ENCODE data around the gene DNAJB9. TPM values are rescaled to one million over a fixed set of nuclear protein-coding genes. Genes with fewer than 3 reads are reported as not detected.

The DNAJB9 gene
- 12.5 TPM for total RNA-seq
- 10 to 100 TPM; 14.7 to 22.6 (median 16.4) TPM for polyA plus RNA-seq (ENCODE audit: insufficient read depth in 1 of 8, insufficient read length in 8 of 8, low replicate concordance in 1 of 8)
- long read RNA-seq, donor 1, transcript DNAJB9-201 (3 exons, 2,715 nt) = major isoform, 6 of 6 reads
- long read RNA-seq, donor 1, partial matches to known transcripts = 0 of 6 reads
- long read RNA-seq, donor 1, other reads (novel, unspliced or antisense) = 0 of 6 reads
- long read RNA-seq, donor 2, partial matches to known transcripts = 0 of 1 reads
- long read RNA-seq, donor 2, other reads (novel, unspliced or antisense) = 0 of 1 reads
- long read RNA-seq, donor 3, transcript DNAJB9-201 (3 exons, 2,715 nt) = major isoform, 9 of 9 reads
- long read RNA-seq, donor 3, partial matches to known transcripts = 0 of 9 reads
- long read RNA-seq, donor 3, other reads (novel, unspliced or antisense) = 0 of 9 reads
- long read RNA-seq, donor 4, partial matches to known transcripts = 0 of 3 reads
- long read RNA-seq, donor 4, other reads (novel, unspliced or antisense) = 0 of 3 reads
- long read RNA-seq, donor 5, transcript DNAJB9-201 (3 exons, 2,715 nt) = major isoform, 17 of 19 reads
- long read RNA-seq, donor 5, partial matches to known transcripts = 0 of 19 reads
- long read RNA-seq, donor 5, other reads (novel, unspliced or antisense) = 0 of 19 reads
- long read RNA-seq, donor 6, transcript DNAJB9-201 (3 exons, 2,715 nt) = major isoform, 12 of 54 reads
- long read RNA-seq, donor 6, partial matches to known transcripts = 42 of 54 reads
- long read RNA-seq, donor 6, other reads (novel, unspliced or antisense) = 0 of 54 reads
- long read RNA-seq, donor 7, transcript DNAJB9-201 (3 exons, 2,715 nt) = major isoform, 11 of 47 reads
- long read RNA-seq, donor 7, partial matches to known transcripts = 35 of 47 reads
- long read RNA-seq, donor 7, other reads (novel, unspliced or antisense) = 0 of 47 reads
- long read RNA-seq, donor 8, transcript DNAJB9-201 (3 exons, 2,715 nt) = major isoform, 9 of 9 reads
- long read RNA-seq, donor 8, partial matches to known transcripts = 0 of 9 reads
- long read RNA-seq, donor 8, other reads (novel, unspliced or antisense) = 0 of 9 reads
- long read RNA-seq, donor 9, transcript DNAJB9-201 (3 exons, 2,715 nt) = major isoform, 11 of 11 reads
- long read RNA-seq, donor 9, partial matches to known transcripts = 0 of 11 reads
- long read RNA-seq, donor 9, other reads (novel, unspliced or antisense) = 0 of 11 reads
- long read RNA-seq, donor 10, transcript DNAJB9-201 (3 exons, 2,715 nt) = major isoform, 12 of 12 reads
- long read RNA-seq, donor 10, partial matches to known transcripts = 0 of 12 reads
- long read RNA-seq, donor 10, other reads (novel, unspliced or antisense) = 0 of 12 reads
- long read RNA-seq, donor 11, transcript DNAJB9-201 (3 exons, 2,715 nt) = major isoform, 9 of 55 reads
- long read RNA-seq, donor 11, partial matches to known transcripts = 44 of 55 reads
- long read RNA-seq, donor 11, other reads (novel, unspliced or antisense) = 0 of 55 reads

DNA sequence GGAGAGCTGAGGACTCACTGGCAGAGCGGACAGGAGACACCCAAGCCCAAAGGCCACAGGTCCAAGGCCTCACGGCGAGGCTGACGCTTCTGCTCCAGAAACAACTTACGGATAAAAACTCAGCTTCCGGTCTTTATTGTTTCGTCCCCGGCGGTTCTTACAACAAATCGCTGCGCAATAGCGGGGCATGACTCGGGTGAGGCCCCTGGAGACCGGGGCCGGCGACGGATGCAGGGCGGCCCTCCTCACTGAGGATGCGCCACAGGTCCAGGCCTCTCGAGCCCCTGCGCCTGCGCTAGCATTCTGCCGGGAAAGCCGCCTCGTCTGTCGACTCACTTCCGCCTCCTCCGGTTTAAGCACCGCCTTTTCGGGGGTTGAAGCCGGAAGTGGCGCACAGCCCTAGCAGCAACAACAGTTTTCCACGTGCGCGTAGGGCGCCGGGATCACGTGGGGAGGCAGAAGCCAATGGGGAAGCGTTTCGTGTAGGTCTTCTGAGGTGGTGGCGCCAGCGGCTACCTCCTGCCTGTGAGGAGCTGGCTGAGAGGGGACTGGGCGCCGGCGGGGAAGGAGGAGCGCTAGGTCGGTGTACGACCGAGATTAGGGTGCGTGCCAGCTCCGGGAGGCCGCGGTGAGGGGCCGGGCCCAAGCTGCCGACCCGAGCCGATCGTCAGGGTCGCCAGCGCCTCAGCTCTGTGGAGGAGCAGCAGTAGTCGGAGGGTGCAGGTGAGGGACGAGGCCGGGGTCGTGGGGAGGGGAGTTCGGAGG is at the start of gene DNAJB9, which contains the start of gene THAP5:
Gene DNAJB9 (plus strand): TSS at position 494 of the 765 bp plus-strand sequence. CDS start 1,853 bp downstream, outside the sequence.
Gene THAP5 (minus strand): TSS at position 326 of the 765 bp plus-strand sequence. CDS start 137 bp downstream, at position 189.
- Histone ChIP-seq H3K4me1 (ENCODE audit: control insufficient read depth, insufficient read depth, low read length) (no peaks in the 10 kb centered on the region), H3K4me3 (ENCODE audit: low read length) (peak within 1 kb of the TSS; percentile 91), H3K36me3 (ENCODE audit: control insufficient read depth, insufficient read depth, low read length) (peaks cover 5% of the 10 kb centered on the region), H3K27ac (ENCODE audit: low read length) (peak within 1 kb of the TSS; percentile 97), H3K9me3 (replicated peaks; ENCODE audit: control insufficient read depth, low read depth, low read length) (peaks cover 3% of the 10 kb centered on the region), H3K27me3 (ENCODE audit: control insufficient read depth, insufficient read depth, low read length) (no peaks in the 10 kb centered on the region)
- peak; percentile 100 for DNase-seq
- under 1% methylated on average over 65 of the region's 65 CpGs for WGBS (ENCODE audit: insufficient coverage)

- Histone ChIP-seq H3K36me3 (ENCODE audit: control insufficient read depth, insufficient read depth, low read length) (peaks cover 4% of the 10 kb centered on the region), H3K27ac (ENCODE audit: low read length) (no peak overlapping the region), H3K9me3 (replicated peaks; ENCODE audit: control insufficient read depth, low read depth, low read length) (peaks cover 3% of the 10 kb centered on the region), H3K27me3 (ENCODE audit: control insufficient read depth, insufficient read depth, low read length) (no peaks in the 10 kb centered on the region), H3K4me1 (ENCODE audit: control insufficient read depth, insufficient read depth, low read length) (peaks cover 7% of the 10 kb centered on the region), H3K4me3 (ENCODE audit: low read length) (no peak overlapping the region)
- WGBS (ENCODE audit: insufficient coverage) = 100% methylated on average over 2 of the region's 2 CpGs
- no peak for DNase-seq
Observed at GRCh38 chr7:108522780-108523179, 46.9 kb upstream of the DNAJB9 start.

- DNase-seq = no peak
- Histone ChIP-seq H3K27ac (ENCODE audit: low read length) (peak overlapping the region; percentile 98), H3K36me3 (ENCODE audit: control insufficient read depth, insufficient read depth, low read length) (no peaks in the 10 kb centered on the region), H3K4me1 (ENCODE audit: control insufficient read depth, insufficient read depth, low read length) (peaks cover 7% of the 10 kb centered on the region), H3K9me3 (replicated peaks; ENCODE audit: control insufficient read depth, low read depth, low read length) (no peaks in the 10 kb centered on the region), H3K4me3 (ENCODE audit: low read length) (peak overlapping the region; percentile 75), H3K27me3 (ENCODE audit: control insufficient read depth, insufficient read depth, low read length) (no peaks in the 10 kb centered on the region)
- WGBS (ENCODE audit: insufficient coverage) = 0% methylated on average over 20 of the region's 22 CpGs
Observed at GRCh38 chr7:108525327-108525984, 44.2 kb upstream of the DNAJB9 start.

DNA sequence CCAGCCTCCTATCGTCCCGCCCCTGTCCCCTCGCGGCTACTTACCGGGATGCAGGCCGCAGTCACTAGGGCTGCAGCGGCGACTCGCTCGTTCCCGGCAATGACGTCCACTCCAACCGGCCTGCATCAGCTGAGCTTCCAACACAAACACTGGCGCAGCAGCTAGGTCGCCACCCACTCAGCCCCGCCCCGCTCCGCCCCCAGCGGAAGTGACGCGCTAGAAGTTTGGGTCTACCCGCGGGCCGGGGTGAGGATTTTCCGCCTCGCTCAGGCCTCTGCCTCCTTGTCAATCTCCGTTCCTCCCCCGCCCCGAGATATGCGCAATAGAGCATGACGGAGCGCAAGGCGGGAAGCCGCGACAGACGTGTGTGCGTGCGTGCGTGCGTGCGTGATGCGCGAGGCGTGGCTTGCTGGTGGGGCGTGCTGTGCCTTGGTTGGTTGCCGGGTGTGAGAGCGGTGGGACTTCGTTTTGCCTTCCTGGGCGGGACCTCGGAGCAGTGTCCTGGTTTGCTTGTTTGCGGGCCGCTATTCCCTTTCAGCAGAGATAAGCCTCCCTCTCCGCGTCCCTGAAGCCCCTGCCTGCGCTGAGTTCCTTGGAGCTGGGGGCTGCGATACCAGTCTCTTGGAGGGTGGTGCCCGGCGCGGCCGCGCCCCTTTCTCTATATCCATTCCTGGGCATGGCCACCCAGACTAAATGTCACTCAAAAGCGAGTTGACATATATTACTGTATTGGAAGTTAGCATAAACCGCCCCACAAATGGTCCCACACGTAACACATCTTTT is 43.5 kb upstream of the DNAJB9 start, which contains the start of gene PNPLA8:
Gene PNPLA8 (minus strand): TSS at position 151 of the 783 bp plus-strand sequence. CDS start 10,644 bp downstream, outside the sequence.
- Histone ChIP-seq H3K4me3 (ENCODE audit: low read length) (peak within 1 kb of the TSS; percentile 75), H3K9me3 (replicated peaks; ENCODE audit: control insufficient read depth, low read depth, low read length) (no peaks in the 10 kb centered on the region), H3K4me1 (ENCODE audit: control insufficient read depth, insufficient read depth, low read length) (peaks cover 7% of the 10 kb centered on the region), H3K27ac (ENCODE audit: low read length) (peak within 1 kb of the TSS; percentile 98), H3K36me3 (ENCODE audit: control insufficient read depth, insufficient read depth, low read length) (no peaks in the 10 kb centered on the region), H3K27me3 (ENCODE audit: control insufficient read depth, insufficient read depth, low read length) (no peaks in the 10 kb centered on the region)
- whole genome bisulfite sequencing (ENCODE audit: insufficient coverage) = 0% methylated on average over 49 of the region's 64 CpGs
- peak; percentile 100 for DNase-seq

DNA sequence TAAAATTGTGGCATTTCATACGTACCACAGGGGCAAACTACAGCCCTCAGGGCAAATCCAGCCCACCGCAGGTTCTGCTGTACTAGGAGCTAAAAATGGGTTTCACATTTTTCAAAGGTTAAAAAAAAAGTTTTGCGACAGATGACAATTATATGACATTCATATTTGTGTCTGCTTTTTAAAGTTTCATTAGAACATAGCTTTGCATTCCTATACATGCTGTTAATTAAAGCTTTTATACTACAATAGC is 43.0 kb upstream of the DNAJB9 start:
- H3K27me3 ChIP-seq (ENCODE audit: control insufficient read depth, insufficient read depth, low read length) = no peaks in the 10 kb centered on the region
- peaks cover 7% of the 10 kb centered on the region for H3K4me1 ChIP-seq (ENCODE audit: control insufficient read depth, insufficient read depth, low read length)
- peak overlapping the region; percentile 98 for H3K27ac ChIP-seq (ENCODE audit: low read length)
- no peaks in the 10 kb centered on the region for H3K9me3 ChIP-seq (replicated peaks; ENCODE audit: control insufficient read depth, low read depth, low read length)
- no peak for DNase-seq
- peak overlapping the region; percentile 75 for H3K4me3 ChIP-seq (ENCODE audit: low read length)
- no CpG with 5 or more reads among the region's 3 CpGs for WGBS (ENCODE audit: insufficient coverage)
- no peaks in the 10 kb centered on the region for H3K36me3 ChIP-seq (ENCODE audit: control insufficient read depth, insufficient read depth, low read length)

DNA sequence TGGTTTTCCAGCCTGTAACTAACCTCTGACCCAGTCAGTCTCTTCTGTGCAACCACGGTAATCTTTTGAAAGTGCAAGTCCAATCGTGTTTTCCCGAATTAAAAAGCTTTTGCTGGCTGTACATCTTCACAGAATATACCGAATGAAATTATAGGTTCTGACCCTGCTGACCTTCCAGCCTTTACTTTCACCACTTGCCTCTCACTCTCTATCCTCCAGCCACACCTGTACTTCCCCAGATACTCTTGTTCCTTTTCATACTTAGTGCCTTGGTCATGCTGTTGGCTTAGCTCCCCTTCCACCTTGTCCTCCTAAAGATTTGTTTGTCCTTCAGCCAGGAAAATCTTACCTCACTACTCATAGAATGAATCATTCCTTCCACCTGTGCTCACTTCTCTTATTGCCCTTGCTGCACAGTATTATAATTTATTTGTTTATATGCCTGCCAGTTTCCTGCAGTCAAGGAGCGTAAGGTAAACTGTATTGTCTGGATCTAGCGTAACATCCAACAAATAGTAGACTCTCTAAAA is 41.4 kb upstream of the DNAJB9 start:
- no peaks in the 10 kb centered on the region for H3K27me3 ChIP-seq (ENCODE audit: control insufficient read depth, insufficient read depth, low read length)
- H3K4me1 ChIP-seq (ENCODE audit: control insufficient read depth, insufficient read depth, low read length) = peaks cover 7% of the 10 kb centered on the region
- no peak overlapping the region for H3K4me3 ChIP-seq (ENCODE audit: low read length)
- no peaks in the 10 kb centered on the region for H3K36me3 ChIP-seq (ENCODE audit: control insufficient read depth, insufficient read depth, low read length)
- H3K27ac ChIP-seq (ENCODE audit: low read length) = no peak overlapping the region
- H3K9me3 ChIP-seq (replicated peaks; ENCODE audit: control insufficient read depth, low read depth, low read length) = no peaks in the 10 kb centered on the region
- 90% methylated on average over 4 of the region's 6 CpGs for WGBS (ENCODE audit: insufficient coverage)
- no peak for DNase-seq

GRCh38 chr7:108529341-108529740 is 40.3 kb upstream of the DNAJB9 start:
- Histone ChIP-seq H3K27ac (ENCODE audit: low read length) (no peak overlapping the region), H3K4me3 (ENCODE audit: low read length) (no peak overlapping the region), H3K27me3 (ENCODE audit: control insufficient read depth, insufficient read depth, low read length) (no peaks in the 10 kb centered on the region), H3K9me3 (replicated peaks; ENCODE audit: control insufficient read depth, low read depth, low read length) (no peaks in the 10 kb centered on the region), H3K36me3 (ENCODE audit: control insufficient read depth, insufficient read depth, low read length) (no peaks in the 10 kb centered on the region), H3K4me1 (ENCODE audit: control insufficient read depth, insufficient read depth, low read length) (peaks cover 4% of the 10 kb centered on the region)
- WGBS (ENCODE audit: insufficient coverage) = 81% methylated on average over 3 of the region's 3 CpGs
- no peak for DNase-seq

DNA sequence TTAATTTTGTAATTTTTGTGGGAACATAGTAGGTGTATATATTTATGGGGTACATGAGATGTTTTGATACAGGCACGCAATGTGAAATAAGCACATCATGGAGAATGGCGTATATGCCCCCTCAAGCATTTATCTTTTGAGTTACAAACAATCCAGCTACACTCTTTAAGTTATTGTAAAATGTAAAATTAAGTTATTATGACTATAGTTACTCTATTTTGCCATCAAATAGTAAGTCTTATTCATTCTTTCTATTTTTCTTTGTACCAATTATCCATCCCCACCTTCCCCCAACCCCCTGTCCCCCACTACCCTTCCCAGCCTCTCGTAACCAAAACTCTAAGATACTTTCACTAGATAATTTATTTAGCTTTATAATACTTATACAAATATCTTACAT is 36.0 kb upstream of the DNAJB9 start:
- DNase-seq = no peak

More for the DNA sequence above, 36.0 kb upstream of the DNAJB9 start:
- Histone ChIP-seq H3K4me3 (ENCODE audit: low read length) (no peak overlapping the region), H3K27ac (ENCODE audit: low read length) (no peak overlapping the region), H3K4me1 (ENCODE audit: control insufficient read depth, insufficient read depth, low read length) (no peaks in the 10 kb centered on the region), H3K27me3 (ENCODE audit: control insufficient read depth, insufficient read depth, low read length) (no peaks in the 10 kb centered on the region), H3K36me3 (ENCODE audit: control insufficient read depth, insufficient read depth, low read length) (no peaks in the 10 kb centered on the region), H3K9me3 (replicated peaks; ENCODE audit: control insufficient read depth, low read depth, low read length) (no peaks in the 10 kb centered on the region)
- no CpG with 5 or more reads among the region's 3 CpGs for WGBS (ENCODE audit: insufficient coverage)

All from muscle of leg (tissue), 16 donors.